ENCODE results near the gene PLTP.

The PLTP gene

DNA sequence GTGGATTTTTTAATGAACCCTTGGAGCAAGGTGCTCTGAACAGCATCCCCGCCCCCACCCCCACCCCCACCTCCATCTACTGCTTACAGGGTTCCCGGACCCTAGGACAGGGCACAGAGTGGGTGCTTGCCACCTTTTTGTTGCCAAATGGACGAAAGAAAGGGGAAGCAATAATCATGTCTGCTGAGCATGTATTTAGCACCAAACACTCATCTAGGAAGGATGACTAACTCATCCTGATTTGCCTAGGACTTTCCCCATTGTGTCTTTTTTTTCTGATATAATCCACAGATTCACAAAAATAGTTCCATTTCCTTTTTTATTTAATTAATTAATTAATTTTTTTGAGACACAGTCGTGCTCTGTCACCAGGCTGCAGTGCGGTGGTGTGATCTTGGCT, 1.2 kb upstream of the PLTP start:
- no peaks in the 10 kb centered on the region for H3K9me3 ChIP-seq (replicated peaks in 1 of 2; ENCODE audit: control insufficient read depth in 2 of 2, insufficient read depth in 1 of 2, low read depth in 1 of 2, low read length in 2 of 2)
- H4K8ac ChIP-seq (ENCODE audit: low read depth, low read length) = no peak overlapping the region
- no CpG with 5 or more reads among the region's 5 CpGs for WGBS, 2 donors (ENCODE audit: extremely low coverage in 2 of 2, insufficient read length in 2 of 2, insufficient replicate concordance in 1 of 2)
- DNase-seq (ENCODE audit: low spot score) = no peak
- no peak overlapping the region for H2AFZ ChIP-seq (ENCODE audit: low read length)
- H3K4me1 ChIP-seq (ENCODE audit: control insufficient read depth in 2 of 2, insufficient read depth in 1 of 2, low read depth in 1 of 2, low read length in 2 of 2) = peaks cover 6 to 12% of the 10 kb centered on the region in 2 donors
- no peak overlapping the region for H3K27ac ChIP-seq (replicated peaks; ENCODE audit: low read length)
- H3K36me3 ChIP-seq (replicated peaks in 1 of 2; ENCODE audit: control insufficient read depth in 2 of 2, insufficient read depth in 2 of 2, low read length in 2 of 2) = peaks cover 10 to 21% of the 10 kb centered on the region in 2 donors
- H3K23ac ChIP-seq (ENCODE audit: low read depth, low read length, poor library complexity) = no peak overlapping the region
- no peak overlapping the region for H3K9ac ChIP-seq (ENCODE audit: low read depth, low read length, poor library complexity)
- no peaks in the 10 kb centered on the region for H3K79me1 ChIP-seq (ENCODE audit: low read depth, low read length)
- H2BK12ac ChIP-seq (ENCODE audit: low read length) = no peak overlapping the region
- no peak overlapping the region for H3K14ac ChIP-seq (ENCODE audit: low read length)
- no peak overlapping the region for H3K4me2 ChIP-seq (ENCODE audit: insufficient read depth, low read length, poor library complexity, severe bottlenecking)
- no peak overlapping the region for H2AK5ac ChIP-seq (ENCODE audit: low read depth, low read length)
- no peak overlapping the region for H2BK120ac ChIP-seq (ENCODE audit: low read depth, low read length)
- H4K91ac ChIP-seq (ENCODE audit: low read depth, low read length, poor library complexity) = no peak overlapping the region
- H3K4me3 ChIP-seq (ENCODE audit: low read length in 2 of 2) = no peak overlapping the region
- no peak overlapping the region for H2BK15ac ChIP-seq (ENCODE audit: low read length)
- no peak overlapping the region for H2BK5ac ChIP-seq (ENCODE audit: low read length)
- H3K4ac ChIP-seq (ENCODE audit: low read length) = no peak overlapping the region
- H3K18ac ChIP-seq (ENCODE audit: low read length) = no peak overlapping the region
- H3K27me3 ChIP-seq (ENCODE audit: control insufficient read depth in 3 of 3, insufficient read depth in 3 of 3, low read depth in 1 of 3, low read length in 3 of 3) = no peaks in the 10 kb centered on the region

DNA sequence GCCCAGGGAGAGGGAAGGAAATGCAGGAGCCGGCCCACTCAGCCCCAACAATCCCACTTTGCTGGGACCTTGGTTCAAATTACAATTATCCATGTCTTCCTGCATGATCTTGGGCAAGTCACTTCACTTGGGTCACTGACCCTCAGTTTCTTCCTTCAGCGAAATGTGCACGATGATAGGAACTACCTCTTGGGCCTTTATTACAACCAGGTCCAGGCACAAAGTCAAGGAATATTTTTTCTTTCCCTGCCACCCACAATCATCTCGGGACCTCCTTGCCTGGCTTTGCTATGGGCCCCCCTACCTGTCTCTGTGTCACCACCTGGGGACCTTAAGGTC, 358 bp upstream of the PLTP start:
- Histone ChIP-seq H3K9ac (ENCODE audit: low read depth, low read length, poor library complexity) (no peak overlapping the region), H3K27ac (replicated peaks; ENCODE audit: low read length) (no peak overlapping the region), H3K27me3 (ENCODE audit: control insufficient read depth in 3 of 3, insufficient read depth in 3 of 3, low read depth in 1 of 3, low read length in 3 of 3) (no peaks in the 10 kb centered on the region), H3K18ac (ENCODE audit: low read length) (peak overlapping the region; percentile 84), H2AFZ (ENCODE audit: low read length) (peak overlapping the region; percentile 92), H3K14ac (ENCODE audit: low read length) (no peak overlapping the region), H3K4me3 (ENCODE audit: low read length in 2 of 2) (peak overlapping the region; percentile 54 to 68), H2BK15ac (ENCODE audit: low read length) (peak overlapping the region; percentile 20), H2BK12ac (ENCODE audit: low read length) (no peak overlapping the region), H3K4ac (ENCODE audit: low read length) (no peak overlapping the region), H2BK5ac (ENCODE audit: low read length) (no peak overlapping the region), H3K36me3 (replicated peaks in 1 of 2; ENCODE audit: control insufficient read depth in 2 of 2, insufficient read depth in 2 of 2, low read length in 2 of 2) (peaks cover 18 to 29% of the 10 kb centered on the region in 2 donors), H3K4me2 (ENCODE audit: insufficient read depth, low read length, poor library complexity, severe bottlenecking) (peak overlapping the region; percentile 90), H3K23ac (ENCODE audit: low read depth, low read length, poor library complexity) (no peak overlapping the region), H3K4me1 (ENCODE audit: control insufficient read depth in 2 of 2, insufficient read depth in 1 of 2, low read depth in 1 of 2, low read length in 2 of 2) (peaks cover 6 to 12% of the 10 kb centered on the region in 2 donors), H3K9me3 (replicated peaks in 1 of 2; ENCODE audit: control insufficient read depth in 2 of 2, insufficient read depth in 1 of 2, low read depth in 1 of 2, low read length in 2 of 2) (no peaks in the 10 kb centered on the region), H4K8ac (ENCODE audit: low read depth, low read length) (no peak overlapping the region), H2BK120ac (ENCODE audit: low read depth, low read length) (no peak overlapping the region), H4K91ac (ENCODE audit: low read depth, low read length, poor library complexity) (no peak overlapping the region), H3K79me1 (ENCODE audit: low read depth, low read length) (no peaks in the 10 kb centered on the region), H2AK5ac (ENCODE audit: low read depth, low read length) (no peak overlapping the region)
- no CpG with 5 or more reads among the region's 4 CpGs for WGBS, 2 donors (ENCODE audit: extremely low coverage in 2 of 2, insufficient read length in 2 of 2, insufficient replicate concordance in 1 of 2)
- no peak for DNase-seq (ENCODE audit: low spot score)

DNA sequence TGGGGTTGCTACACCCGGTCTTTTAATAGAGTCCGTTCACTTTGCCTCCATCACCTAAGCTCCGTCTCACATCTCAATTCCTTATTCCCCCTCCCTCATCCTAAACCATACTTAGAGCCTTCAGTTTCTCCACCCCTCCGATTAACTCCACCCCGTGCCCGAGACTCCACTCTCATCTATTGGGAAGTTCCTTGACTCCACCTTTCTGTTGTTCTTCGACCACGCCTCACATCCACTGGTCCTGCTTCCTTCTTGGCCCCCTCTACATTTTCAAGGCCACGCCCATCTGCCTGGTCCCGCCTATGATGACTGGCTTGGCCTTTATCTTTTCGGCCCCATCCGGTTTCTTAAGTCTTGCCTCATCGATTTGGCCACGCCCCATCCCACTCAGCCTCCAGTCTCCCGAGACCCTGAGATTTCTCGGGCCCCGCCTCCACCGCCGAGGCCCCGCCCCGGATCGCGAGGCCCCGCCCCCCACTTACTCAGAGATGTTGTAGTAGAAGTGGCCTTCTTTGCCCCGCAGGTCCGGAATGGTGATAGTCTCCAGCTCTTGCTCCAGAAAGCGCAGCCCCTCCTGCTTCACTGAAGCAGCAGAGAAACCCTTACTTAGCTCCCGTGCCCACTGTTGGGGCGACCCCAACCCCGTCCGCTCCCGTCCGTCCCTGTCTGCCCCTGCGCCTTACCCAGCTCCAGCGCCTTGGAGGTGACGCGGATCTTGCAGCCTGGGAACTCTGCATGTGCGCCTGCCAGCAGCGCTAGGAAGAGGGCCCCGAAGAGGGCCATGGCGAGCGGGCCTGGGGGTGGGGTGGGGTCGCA, 1.1 kb downstream of the PLTP start:
- H3K27ac ChIP-seq (replicated peaks; ENCODE audit: low read length) = peak overlapping the region; percentile 94
- 100% methylated on average over 1 of the region's 43 CpGs; no CpG with 5 or more reads in 1 of the 2 donors for WGBS, 2 donors (ENCODE audit: extremely low coverage in 2 of 2, insufficient read length in 2 of 2, insufficient replicate concordance in 1 of 2)

DNA sequence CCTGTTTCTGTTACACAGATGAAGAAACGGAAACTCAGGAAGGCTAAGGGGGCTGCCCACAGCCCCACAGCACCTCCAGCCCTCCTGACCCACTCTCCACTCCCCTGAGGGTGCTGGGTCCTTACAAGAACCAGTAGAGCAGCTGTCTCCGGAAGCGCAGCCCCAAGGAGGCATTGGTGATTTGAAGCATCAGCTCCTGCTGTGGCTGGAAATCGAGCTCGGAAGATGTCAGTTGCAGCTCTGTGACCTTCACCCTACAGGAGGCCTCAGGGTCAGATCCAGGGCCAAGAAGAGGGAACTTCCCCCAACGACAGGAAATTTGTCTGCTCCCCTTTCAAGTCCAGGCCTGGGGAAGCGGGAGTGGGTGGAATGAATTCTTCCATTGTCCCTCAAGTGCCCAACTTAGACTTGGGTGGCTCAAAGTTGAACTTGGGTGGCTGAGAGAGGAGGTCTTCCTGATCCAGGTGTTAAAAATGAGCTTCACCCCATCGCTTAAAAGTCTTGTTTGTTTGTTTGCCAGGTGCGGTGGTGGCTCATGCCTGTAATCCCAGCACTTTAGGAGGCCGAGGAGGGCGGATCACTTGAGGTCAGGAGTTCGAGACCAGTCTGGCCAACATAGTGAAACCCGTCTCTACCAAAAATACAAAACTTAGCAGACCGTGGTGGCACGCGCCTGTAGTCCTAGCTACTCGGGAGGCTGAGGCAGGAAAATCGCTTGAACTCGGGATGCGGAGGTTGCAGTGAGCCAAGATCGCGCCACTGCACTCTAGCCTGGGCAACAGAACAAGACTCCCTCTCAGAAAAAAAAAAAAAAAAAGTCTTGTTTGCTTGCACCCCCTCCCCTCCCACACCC, 1.9 kb downstream of the PLTP start:
- Histone ChIP-seq H3K79me1 (ENCODE audit: low read depth, low read length) (no peaks in the 10 kb centered on the region), H2BK5ac (ENCODE audit: low read length) (no peak overlapping the region), H3K4ac (ENCODE audit: low read length) (no peak overlapping the region), H4K91ac (ENCODE audit: low read depth, low read length, poor library complexity) (no peak overlapping the region), H2BK120ac (ENCODE audit: low read depth, low read length) (no peak overlapping the region), H3K36me3 (replicated peaks in 1 of 2; ENCODE audit: control insufficient read depth in 2 of 2, insufficient read depth in 2 of 2, low read length in 2 of 2) (peaks cover 24 to 50% of the 10 kb centered on the region in 2 donors), H2BK15ac (ENCODE audit: low read length) (no peak overlapping the region), H2AK5ac (ENCODE audit: low read depth, low read length) (no peak overlapping the region), H3K23ac (ENCODE audit: low read depth, low read length, poor library complexity) (no peak overlapping the region), H4K8ac (ENCODE audit: low read depth, low read length) (no peak overlapping the region), H2BK12ac (ENCODE audit: low read length) (no peak overlapping the region), H2AFZ (ENCODE audit: low read length) (peak overlapping the region; percentile 31), H3K9ac (ENCODE audit: low read depth, low read length, poor library complexity) (no peak overlapping the region), H3K4me3 (ENCODE audit: low read length in 2 of 2) (peak overlapping the region in 1 of 2 donors; percentile 27), H3K4me1 (ENCODE audit: control insufficient read depth in 2 of 2, insufficient read depth in 1 of 2, low read depth in 1 of 2, low read length in 2 of 2) (peaks cover 6 to 12% of the 10 kb centered on the region in 2 donors), H3K27ac (replicated peaks; ENCODE audit: low read length) (no peak overlapping the region), H3K27me3 (ENCODE audit: control insufficient read depth in 3 of 3, insufficient read depth in 3 of 3, low read depth in 1 of 3, low read length in 3 of 3) (no peaks in the 10 kb centered on the region), H3K4me2 (ENCODE audit: insufficient read depth, low read length, poor library complexity, severe bottlenecking) (peak overlapping the region; percentile 48), H3K18ac (ENCODE audit: low read length) (no peak overlapping the region), H3K9me3 (replicated peaks in 1 of 2; ENCODE audit: control insufficient read depth in 2 of 2, insufficient read depth in 1 of 2, low read depth in 1 of 2, low read length in 2 of 2) (no peaks in the 10 kb centered on the region), H3K14ac (ENCODE audit: low read length) (no peak overlapping the region)
- no CpG with 5 or more reads among the region's 22 CpGs for WGBS, 2 donors (ENCODE audit: extremely low coverage in 2 of 2, insufficient read length in 2 of 2, insufficient replicate concordance in 1 of 2)
- DNase-seq (ENCODE audit: low spot score) = no peak

More for the DNA sequence above, 1.1 kb downstream of the PLTP start:
- peak overlapping the region; percentile 97 for H2AK5ac ChIP-seq (ENCODE audit: low read depth, low read length)
- peak; percentile 99 for DNase-seq (ENCODE audit: low spot score)
- H2AFZ ChIP-seq (ENCODE audit: low read length) = peak overlapping the region; percentile 92
- H2BK5ac ChIP-seq (ENCODE audit: low read length) = peak overlapping the region; percentile 68
- H3K9me3 ChIP-seq (replicated peaks in 1 of 2; ENCODE audit: control insufficient read depth in 2 of 2, insufficient read depth in 1 of 2, low read depth in 1 of 2, low read length in 2 of 2) = no peaks in the 10 kb centered on the region
- peaks cover 22 to 42% of the 10 kb centered on the region in 2 donors for H3K36me3 ChIP-seq (replicated peaks in 1 of 2; ENCODE audit: control insufficient read depth in 2 of 2, insufficient read depth in 2 of 2, low read length in 2 of 2)
- H3K4me2 ChIP-seq (ENCODE audit: insufficient read depth, low read length, poor library complexity, severe bottlenecking) = peak overlapping the region; percentile 90
- H4K8ac ChIP-seq (ENCODE audit: low read depth, low read length) = peak overlapping the region; percentile 56
- H2BK12ac ChIP-seq (ENCODE audit: low read length) = no peak overlapping the region
- H4K91ac ChIP-seq (ENCODE audit: low read depth, low read length, poor library complexity) = no peak overlapping the region
- H3K23ac ChIP-seq (ENCODE audit: low read depth, low read length, poor library complexity) = peak overlapping the region; percentile 98
- H3K4me1 ChIP-seq (ENCODE audit: control insufficient read depth in 2 of 2, insufficient read depth in 1 of 2, low read depth in 1 of 2, low read length in 2 of 2) = peaks cover 6 to 12% of the 10 kb centered on the region in 2 donors
- H2BK120ac ChIP-seq (ENCODE audit: low read depth, low read length) = peak overlapping the region; percentile 35
- H3K18ac ChIP-seq (ENCODE audit: low read length) = peak overlapping the region; percentile 86
- peak overlapping the region; percentile 98 for H3K14ac ChIP-seq (ENCODE audit: low read length)
- no peaks in the 10 kb centered on the region for H3K27me3 ChIP-seq (ENCODE audit: control insufficient read depth in 3 of 3, insufficient read depth in 3 of 3, low read depth in 1 of 3, low read length in 3 of 3)
- H3K4ac ChIP-seq (ENCODE audit: low read length) = no peak overlapping the region
- H3K4me3 ChIP-seq (ENCODE audit: low read length in 2 of 2) = peak overlapping the region; percentile 54 to 85
- peak overlapping the region; percentile 96 for H3K9ac ChIP-seq (ENCODE audit: low read depth, low read length, poor library complexity)
- no peaks in the 10 kb centered on the region for H3K79me1 ChIP-seq (ENCODE audit: low read depth, low read length)
- H2BK15ac ChIP-seq (ENCODE audit: low read length) = peak overlapping the region; percentile 62
